ENCODE data around the gene HOXA7.
A peak's percentile ranks its signal among the peaks of the same experiment; 100 is the strongest.

- TF ChIP-seq, protein P1, sequence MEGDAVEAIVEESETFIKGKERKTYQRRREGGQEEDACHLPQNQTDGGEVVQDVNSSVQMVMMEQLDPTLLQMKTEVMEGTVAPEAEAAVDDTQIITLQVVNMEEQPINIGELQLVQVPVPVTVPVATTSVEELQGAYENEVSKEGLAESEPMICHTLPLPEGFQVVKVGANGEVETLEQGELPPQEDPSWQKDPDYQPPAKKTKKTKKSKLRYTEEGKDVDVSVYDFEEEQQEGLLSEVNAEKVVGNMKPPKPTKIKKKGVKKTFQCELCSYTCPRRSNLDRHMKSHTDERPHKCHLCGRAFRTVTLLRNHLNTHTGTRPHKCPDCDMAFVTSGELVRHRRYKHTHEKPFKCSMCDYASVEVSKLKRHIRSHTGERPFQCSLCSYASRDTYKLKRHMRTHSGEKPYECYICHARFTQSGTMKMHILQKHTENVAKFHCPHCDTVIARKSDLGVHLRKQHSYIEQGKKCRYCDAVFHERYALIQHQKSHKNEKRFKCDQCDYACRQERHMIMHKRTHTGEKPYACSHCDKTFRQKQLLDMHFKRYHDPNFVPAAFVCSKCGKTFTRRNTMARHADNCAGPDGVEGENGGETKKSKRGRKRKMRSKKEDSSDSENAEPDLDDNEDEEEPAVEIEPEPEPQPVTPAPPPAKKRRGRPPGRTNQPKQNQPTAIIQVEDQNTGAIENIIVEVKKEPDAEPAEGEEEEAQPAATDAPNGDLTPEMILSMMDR (IDR thresholded peaks at IDR 0.05) = peak; percentile 89 to 96 (median 93)
- peak; percentile 66 for TF ChIP-seq POLR2A (IDR thresholded peaks at IDR 0.05)
- TF ChIP-seq EP300 (IDR thresholded peaks at IDR 0.05; ENCODE audit: low read depth) = no peak
- TF ChIP-seq POLR2AphosphoS5 (IDR thresholded peaks at IDR 0.05) = peak in 2 of 3 donors; percentile 63 to 76
These were observed 23.3 kb upstream of the HOXA7 start for GRCh38 chr7:27179503-27180430.
